ENCODE data around the gene ACTN2.

The ACTN2 gene

GRCh38 chr1:236757640-236758039 lies 71.3 kb downstream of the ACTN2 start:
- Histone ChIP-seq H3K9me3 (ENCODE audit: control insufficient read depth, insufficient read depth, low read depth, low read length) (no peaks in the 10 kb centered on the region), H3K36me3 (ENCODE audit: control insufficient read depth, insufficient read depth, low read length) (no peaks in the 10 kb centered on the region), H3K27me3 (ENCODE audit: control insufficient read depth, insufficient read depth, low read length) (no peaks in the 10 kb centered on the region), H3K4me3 (ENCODE audit: low read depth, low read length) (no peak overlapping the region), H3K9ac (ENCODE audit: low read length) (no peak overlapping the region), H3K4me1 (ENCODE audit: control insufficient read depth, insufficient read depth, low read length) (no peaks in the 10 kb centered on the region), H3K27ac (ENCODE audit: low read depth, low read length) (no peak overlapping the region)

GRCh38 chr1:236759252-236759859 lies 73.1 kb downstream of the ACTN2 start:
- H3K36me3 ChIP-seq (ENCODE audit: control insufficient read depth, insufficient read depth, low read length) = no peaks in the 10 kb centered on the region; the same call in 1 of the 2 replicates
- H3K27ac ChIP-seq (ENCODE audit: low read depth, low read length) = no peak overlapping the region

GRCh38 chr1:236760480-236760879 lies 74.2 kb downstream of the ACTN2 start:
- H3K4me3 ChIP-seq (ENCODE audit: low read depth, low read length) = no peak overlapping the region
- H3K9ac ChIP-seq (ENCODE audit: low read length) = no peak overlapping the region
- H3K9me3 ChIP-seq (ENCODE audit: control insufficient read depth, insufficient read depth, low read depth, low read length) = no peaks in the 10 kb centered on the region
- H3K27me3 ChIP-seq (ENCODE audit: control insufficient read depth, insufficient read depth, low read length) = no peaks in the 10 kb centered on the region
- H3K36me3 ChIP-seq (ENCODE audit: control insufficient read depth, insufficient read depth, low read length) = no peaks in the 10 kb centered on the region; the same call in 1 of the 2 replicates
- no peak overlapping the region for H3K27ac ChIP-seq (ENCODE audit: low read depth, low read length)
- H3K4me1 ChIP-seq (ENCODE audit: control insufficient read depth, insufficient read depth, low read length) = no peaks in the 10 kb centered on the region

More at GRCh38 chr1:236759252-236759859, 73.1 kb downstream of the ACTN2 start:
- Histone ChIP-seq H3K9me3 (ENCODE audit: control insufficient read depth, insufficient read depth, low read depth, low read length) (no peaks in the 10 kb centered on the region), H3K4me3 (ENCODE audit: low read depth, low read length) (no peak overlapping the region), H3K9ac (ENCODE audit: low read length) (no peak overlapping the region), H3K27me3 (ENCODE audit: control insufficient read depth, insufficient read depth, low read length) (no peaks in the 10 kb centered on the region), H3K4me1 (ENCODE audit: control insufficient read depth, insufficient read depth, low read length) (no peaks in the 10 kb centered on the region)

GRCh38 chr1:236760986-236761385 lies 74.7 kb downstream of the ACTN2 start:
- no peaks in the 10 kb centered on the region; the same call in 1 of the 2 replicates for H3K36me3 ChIP-seq (ENCODE audit: control insufficient read depth, insufficient read depth, low read length)
- no peak overlapping the region for H3K4me3 ChIP-seq (ENCODE audit: low read depth, low read length)
- H3K4me1 ChIP-seq (ENCODE audit: control insufficient read depth, insufficient read depth, low read length) = no peaks in the 10 kb centered on the region
- H3K9me3 ChIP-seq (ENCODE audit: control insufficient read depth, insufficient read depth, low read depth, low read length) = no peaks in the 10 kb centered on the region
- no peak overlapping the region for H3K9ac ChIP-seq (ENCODE audit: low read length)
- no peak overlapping the region for H3K27ac ChIP-seq (ENCODE audit: low read depth, low read length)
- H3K27me3 ChIP-seq (ENCODE audit: control insufficient read depth, insufficient read depth, low read length) = no peaks in the 10 kb centered on the region

- no peaks in the 10 kb centered on the region for H3K27me3 ChIP-seq (ENCODE audit: control insufficient read depth, insufficient read depth, low read length)
Measured at GRCh38 chr1:236761397-236762132, 75.3 kb downstream of the ACTN2 start.

GRCh38 chr1:236762410-236762809 lies 76.1 kb downstream of the ACTN2 start:
- H3K9ac ChIP-seq (ENCODE audit: low read length) = no peak overlapping the region
- H3K4me3 ChIP-seq (ENCODE audit: low read depth, low read length) = no peak overlapping the region
- no peak overlapping the region for H3K27ac ChIP-seq (ENCODE audit: low read depth, low read length)
- H3K9me3 ChIP-seq (ENCODE audit: control insufficient read depth, insufficient read depth, low read depth, low read length) = no peaks in the 10 kb centered on the region
- H3K4me1 ChIP-seq (ENCODE audit: control insufficient read depth, insufficient read depth, low read length) = no peaks in the 10 kb centered on the region
- no peaks in the 10 kb centered on the region; the same call in 1 of the 2 replicates for H3K36me3 ChIP-seq (ENCODE audit: control insufficient read depth, insufficient read depth, low read length)
- no peaks in the 10 kb centered on the region for H3K27me3 ChIP-seq (ENCODE audit: control insufficient read depth, insufficient read depth, low read length)

More at GRCh38 chr1:236761397-236762132, 75.3 kb downstream of the ACTN2 start:
- Histone ChIP-seq H3K9me3 (ENCODE audit: control insufficient read depth, insufficient read depth, low read depth, low read length) (no peaks in the 10 kb centered on the region), H3K9ac (ENCODE audit: low read length) (no peak overlapping the region), H3K4me1 (ENCODE audit: control insufficient read depth, insufficient read depth, low read length) (no peaks in the 10 kb centered on the region), H3K36me3 (ENCODE audit: control insufficient read depth, insufficient read depth, low read length) (no peaks in the 10 kb centered on the region; the same call in 1 of the 2 replicates), H3K27ac (ENCODE audit: low read depth, low read length) (no peak overlapping the region), H3K4me3 (ENCODE audit: low read depth, low read length) (no peak overlapping the region)

GRCh38 chr1:236765831-236766230 lies 79.5 kb downstream of the ACTN2 start:
- H3K4me1 ChIP-seq (ENCODE audit: control insufficient read depth, insufficient read depth, low read length) = no peaks in the 10 kb centered on the region
- H3K9ac ChIP-seq (ENCODE audit: low read length) = no peak overlapping the region
- H3K4me3 ChIP-seq (ENCODE audit: low read depth, low read length) = no peak overlapping the region
- H3K27ac ChIP-seq (ENCODE audit: low read depth, low read length) = no peak overlapping the region
- no peaks in the 10 kb centered on the region for H3K9me3 ChIP-seq (ENCODE audit: control insufficient read depth, insufficient read depth, low read depth, low read length)
- H3K27me3 ChIP-seq (ENCODE audit: control insufficient read depth, insufficient read depth, low read length) = no peaks in the 10 kb centered on the region
- H3K36me3 ChIP-seq (ENCODE audit: control insufficient read depth, insufficient read depth, low read length) = no peaks in the 10 kb centered on the region; the same call in 1 of the 2 replicates

GRCh38 chr1:236766506-236766905 lies 80.2 kb downstream of the ACTN2 start:
- Histone ChIP-seq H3K36me3 (ENCODE audit: control insufficient read depth, insufficient read depth, low read length) (no peaks in the 10 kb centered on the region; the same call in 1 of the 2 replicates), H3K4me3 (ENCODE audit: low read depth, low read length) (no peak overlapping the region), H3K27me3 (ENCODE audit: control insufficient read depth, insufficient read depth, low read length) (no peaks in the 10 kb centered on the region), H3K9ac (ENCODE audit: low read length) (no peak overlapping the region), H3K27ac (ENCODE audit: low read depth, low read length) (no peak overlapping the region), H3K4me1 (ENCODE audit: control insufficient read depth, insufficient read depth, low read length) (no peaks in the 10 kb centered on the region), H3K9me3 (ENCODE audit: control insufficient read depth, insufficient read depth, low read depth, low read length) (no peaks in the 10 kb centered on the region)

GRCh38 chr1:236767276-236767675 lies 81.0 kb downstream of the ACTN2 start:
- Histone ChIP-seq H3K4me3 (ENCODE audit: low read depth, low read length) (no peak overlapping the region), H3K27me3 (ENCODE audit: control insufficient read depth, insufficient read depth, low read length) (no peaks in the 10 kb centered on the region), H3K9ac (ENCODE audit: low read length) (no peak overlapping the region), H3K9me3 (ENCODE audit: control insufficient read depth, insufficient read depth, low read depth, low read length) (no peaks in the 10 kb centered on the region), H3K36me3 (ENCODE audit: control insufficient read depth, insufficient read depth, low read length) (no peaks in the 10 kb centered on the region; the same call in 1 of the 2 replicates), H3K27ac (ENCODE audit: low read depth, low read length) (no peak overlapping the region), H3K4me1 (ENCODE audit: control insufficient read depth, insufficient read depth, low read length) (no peaks in the 10 kb centered on the region)

- Histone ChIP-seq H3K9ac (ENCODE audit: low read length) (no peak overlapping the region), H3K4me3 (ENCODE audit: low read depth, low read length) (no peak overlapping the region), H3K36me3 (ENCODE audit: control insufficient read depth, insufficient read depth, low read length) (no peaks in the 10 kb centered on the region; the same call in 1 of the 2 replicates), H3K27me3 (ENCODE audit: control insufficient read depth, insufficient read depth, low read length) (no peaks in the 10 kb centered on the region), H3K9me3 (ENCODE audit: control insufficient read depth, insufficient read depth, low read depth, low read length) (no peaks in the 10 kb centered on the region), H3K4me1 (ENCODE audit: control insufficient read depth, insufficient read depth, low read length) (no peaks in the 10 kb centered on the region), H3K27ac (ENCODE audit: low read depth, low read length) (no peak overlapping the region)
Measured at GRCh38 chr1:236768601-236769000, 82.3 kb downstream of the ACTN2 start.

GRCh38 chr1:236773919-236774318 lies 87.6 kb downstream of the ACTN2 start:
- Histone ChIP-seq H3K4me1 (ENCODE audit: control insufficient read depth, insufficient read depth, low read length) (no peaks in the 10 kb centered on the region), H3K27ac (ENCODE audit: low read depth, low read length) (no peak overlapping the region), H3K27me3 (ENCODE audit: control insufficient read depth, insufficient read depth, low read length) (no peaks in the 10 kb centered on the region), H3K9me3 (ENCODE audit: control insufficient read depth, insufficient read depth, low read depth, low read length) (peaks cover under 1% of the 10 kb centered on the region; the same call in 1 of the 2 replicates), H3K36me3 (ENCODE audit: control insufficient read depth, insufficient read depth, low read length) (no peaks in the 10 kb centered on the region), H3K4me3 (ENCODE audit: low read depth, low read length) (no peak overlapping the region), H3K9ac (ENCODE audit: low read length) (no peak overlapping the region)
